Activated naive CD8-positive, alpha-beta T cell treated with anti-CD3 and anti-CD28 coated beads, Interleukin-2, amount 50 U/mL, for 16 hours (primary cell): Measurements from ENCODE around the gene MS4A10.
"Not testable (repeated sequence)": the region's sequence is repeated elsewhere in the genome, so short reads cannot be mapped to it uniquely, and the experiment has no call there.

Experiments used
- DNase-seq: peaks from one replicate; pipeline ENCODE4 v3.0.0-alpha.2; 2020; ENCODE audit warnings: low read depth, low spot score

The MS4A10 gene

GRCh38 chr11:60786811-60787567 lies 1.9 kb downstream of the MS4A10 start:
- DNase-seq = no peak

DNA sequence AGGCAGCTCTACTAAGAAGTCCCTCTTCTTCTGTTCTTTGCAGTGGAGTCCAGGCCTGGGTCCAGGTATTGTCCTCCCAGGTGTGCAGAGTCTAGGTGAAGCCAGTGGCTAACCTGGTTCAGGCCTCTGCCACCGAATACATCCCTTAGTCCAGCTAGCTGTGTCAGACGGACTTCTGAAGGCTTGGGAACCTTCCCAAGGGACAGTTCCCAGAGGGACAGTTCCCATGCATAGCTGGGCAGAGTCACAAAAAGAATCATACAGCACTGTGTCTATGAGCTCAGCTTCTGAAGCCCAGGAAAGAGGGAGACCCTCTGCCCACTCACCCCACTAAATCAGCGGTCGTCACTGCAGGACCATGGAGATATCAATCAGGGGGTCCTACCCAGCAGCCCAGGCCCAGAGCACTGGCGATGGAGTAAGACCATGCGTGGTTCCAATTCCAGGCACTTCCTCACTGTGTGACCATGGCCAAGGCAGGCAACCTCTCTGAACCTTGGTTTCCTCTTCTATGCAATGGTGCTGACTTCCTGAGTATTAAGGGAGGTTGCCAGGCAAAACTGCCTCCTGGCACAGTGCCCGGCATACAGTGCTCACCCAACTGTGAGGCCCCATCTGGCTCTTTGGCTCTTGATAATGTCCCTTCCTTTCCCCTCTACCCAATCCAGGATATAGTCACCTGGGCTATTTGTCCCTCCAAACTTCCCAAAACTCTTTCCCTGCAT lies 3.4 kb downstream of the MS4A10 start:
- DNase-seq = no peak

GRCh38 chr11:60790726-60791125 lies 5.6 kb downstream of the MS4A10 start:
- DNase-seq = no peak

DNA sequence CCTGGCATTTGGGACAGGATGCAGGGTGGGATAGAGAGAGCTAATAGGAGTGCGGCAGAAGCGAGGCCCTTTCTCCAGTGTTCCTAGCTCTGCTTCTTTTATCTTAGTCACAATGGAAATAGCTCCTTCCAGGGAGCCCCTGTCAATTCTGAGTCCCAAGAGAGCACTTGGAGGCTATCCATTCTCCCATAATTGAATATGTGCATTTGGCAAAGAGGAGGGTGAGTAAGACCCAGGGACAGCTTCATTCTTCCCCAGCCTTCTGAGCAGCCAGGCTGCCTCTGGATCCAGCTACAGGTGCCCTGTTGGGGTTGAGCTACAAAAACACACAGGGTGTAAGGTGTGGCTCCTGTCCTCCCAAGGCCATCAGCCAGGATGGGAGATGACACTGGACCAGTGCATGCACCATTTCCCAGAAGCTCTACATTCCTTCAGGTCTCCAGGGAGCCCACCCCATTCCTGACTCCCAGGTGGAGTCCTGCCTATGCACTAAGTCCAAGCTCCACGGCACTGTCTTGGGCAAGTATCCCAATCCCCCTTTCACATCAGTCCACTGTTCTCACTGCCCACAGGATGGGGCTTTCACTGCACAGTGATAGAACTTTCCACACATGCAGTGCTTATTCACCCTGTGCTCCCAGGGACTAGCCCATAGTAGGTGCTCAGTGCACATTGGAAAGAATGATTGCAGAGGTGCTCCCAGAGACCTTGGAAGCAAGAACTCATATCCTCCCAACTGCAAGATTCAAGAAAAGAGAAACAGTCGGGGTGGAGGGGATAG lies 6.2 kb downstream of the MS4A10 start:
- no peak for DNase-seq

DNA sequence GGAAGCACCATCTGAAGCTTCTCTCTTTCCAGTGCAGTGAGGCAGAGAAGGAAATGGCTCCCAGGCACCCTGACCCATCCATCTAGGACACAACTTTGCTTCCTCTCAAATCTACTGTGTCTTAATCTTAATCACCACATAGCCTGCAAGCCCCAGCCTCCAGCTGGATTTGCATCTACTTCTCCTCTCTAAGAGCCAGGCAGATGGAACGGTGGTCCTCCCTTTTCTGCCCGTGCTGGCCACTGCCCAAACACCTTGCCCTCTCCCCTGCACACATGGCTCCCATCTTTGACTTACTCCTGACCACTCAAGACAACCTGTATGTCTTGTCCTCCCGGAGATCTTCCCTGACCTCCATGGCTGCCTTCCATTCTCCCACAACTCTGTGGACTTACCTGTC lies 7.4 kb downstream of the MS4A10 start:
- DNase-seq = no peak

GRCh38 chr11:60795291-60795690 lies 10.2 kb downstream of the MS4A10 start:
- DNase-seq = no peak

DNA sequence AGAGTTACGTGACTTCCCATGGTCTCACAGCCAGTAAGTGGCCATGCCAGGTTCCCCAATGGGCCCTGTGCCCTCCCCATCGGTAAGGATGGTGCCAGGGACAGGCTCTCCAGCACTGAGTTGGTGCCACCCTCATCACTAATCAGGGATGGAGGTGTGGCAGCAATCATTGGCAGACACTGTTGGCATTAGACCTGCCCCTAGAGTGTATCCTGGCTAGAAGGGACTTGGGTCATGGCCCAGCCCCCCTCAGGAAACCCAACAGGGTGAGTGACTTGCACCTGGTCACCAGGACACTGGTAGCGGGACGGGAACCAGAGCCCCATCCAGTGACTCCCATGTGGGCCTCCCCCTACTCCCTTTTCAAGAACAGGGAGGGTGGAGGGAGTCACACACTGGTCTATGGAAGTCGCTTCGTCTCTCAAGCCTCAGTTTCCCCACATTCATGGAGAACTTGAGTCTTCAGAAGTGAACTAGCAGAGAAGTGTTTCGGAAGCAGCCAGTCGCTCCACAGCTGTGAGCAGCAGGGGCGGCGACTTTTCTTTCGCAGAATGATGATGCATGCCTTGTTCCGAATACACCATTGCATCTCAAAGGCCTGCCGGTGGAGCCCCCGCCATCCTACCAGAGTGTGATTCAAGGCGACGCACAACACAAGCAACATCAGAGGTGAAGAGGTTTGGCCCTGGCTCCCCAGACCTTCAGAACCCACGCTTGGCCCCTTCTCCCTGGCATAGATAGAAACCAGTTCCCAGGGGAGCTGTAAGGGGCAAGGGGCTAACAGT lies 12.9 kb downstream of the MS4A10 start:
- DNase-seq = no peak

DNA sequence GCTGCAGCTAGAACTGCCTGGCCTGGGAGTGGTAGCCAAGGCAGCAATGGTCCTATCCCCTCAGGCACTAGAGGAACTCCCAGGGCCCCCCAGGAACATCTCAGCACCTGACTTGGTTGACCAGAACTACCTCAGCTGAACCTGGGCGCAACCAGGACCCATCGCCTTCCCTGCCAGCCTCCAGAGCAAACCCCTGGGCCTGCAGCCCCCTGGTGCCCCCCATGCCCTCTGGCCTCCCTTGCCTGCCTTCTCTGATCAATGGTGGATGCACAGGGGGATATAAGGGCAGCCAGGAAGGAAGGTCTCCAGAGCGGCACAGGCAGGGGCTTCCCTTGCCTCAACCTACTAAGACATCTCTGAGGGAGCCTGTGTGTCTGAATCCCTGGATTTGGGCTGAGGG lies 13.5 kb downstream of the MS4A10 start:
- no peak for DNase-seq

GRCh38 chr11:60801194-60801593 lies 16.1 kb downstream of the MS4A10 start:
- no peak for DNase-seq

DNA sequence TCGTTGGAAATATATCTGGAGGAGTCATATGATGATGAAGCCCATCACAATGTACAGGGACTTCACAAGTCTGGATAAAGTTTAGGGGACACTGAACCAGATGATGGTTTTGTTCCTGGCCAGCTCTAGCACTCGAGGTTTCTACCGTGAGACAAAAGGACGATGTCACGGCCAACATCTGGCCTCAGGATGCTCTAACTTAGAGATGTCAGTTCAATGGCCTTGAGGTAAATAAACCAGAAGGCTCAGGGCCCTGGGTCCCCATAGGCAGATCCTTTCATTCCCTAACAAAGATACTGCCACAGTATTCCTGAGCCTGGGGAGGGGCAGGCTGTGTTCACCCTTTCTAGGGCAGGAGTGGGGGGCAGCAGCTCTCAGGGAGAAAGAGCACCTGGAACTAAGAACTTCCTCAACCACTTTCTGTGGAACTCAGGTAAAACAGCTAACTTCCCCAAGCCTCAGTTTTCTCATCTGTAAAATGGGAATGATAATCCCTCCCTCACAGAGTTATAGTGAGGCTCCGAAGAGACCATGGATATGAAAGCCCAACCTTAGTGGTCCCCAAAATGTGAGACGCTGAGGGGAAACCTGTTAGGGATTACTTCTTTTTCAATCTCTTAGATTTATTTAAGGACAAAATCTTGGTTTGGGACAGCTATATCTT lies 18.3 kb downstream of the MS4A10 start:
- no peak for DNase-seq

- no peak for DNase-seq
Measured at GRCh38 chr11:60809249-60809648, 24.1 kb downstream of the MS4A10 start.

GRCh38 chr11:60809691-60810090 lies 24.6 kb downstream of the MS4A10 start:
- DNase-seq = no peak

GRCh38 chr11:60810151-60810550 lies 25.0 kb downstream of the MS4A10 start:
- DNase-seq = no peak

DNA sequence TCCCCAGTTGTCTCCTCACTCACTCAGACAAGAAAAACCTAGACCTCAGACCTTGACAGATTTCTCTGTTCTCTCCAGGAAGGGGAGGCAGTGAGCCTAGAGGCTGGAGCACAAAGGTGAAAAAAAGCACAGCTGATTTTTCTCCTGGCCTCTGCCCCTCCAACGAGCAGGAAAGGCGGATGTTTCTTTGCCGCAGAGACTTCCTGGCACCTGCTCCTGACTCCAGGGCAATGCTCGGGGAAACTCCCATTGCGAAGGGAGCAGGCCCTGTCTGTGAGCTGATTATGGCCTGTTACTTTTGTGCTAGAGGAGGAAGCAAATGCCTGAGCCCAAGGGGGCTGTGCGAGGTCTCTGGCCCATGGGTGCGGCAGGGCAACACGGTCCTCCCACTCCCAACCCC lies 25.4 kb downstream of the MS4A10 start:
- DNase-seq = no peak

- DNase-seq = no peak
Measured at GRCh38 chr11:60813324-60813723, 28.2 kb downstream of the MS4A10 start.

DNA sequence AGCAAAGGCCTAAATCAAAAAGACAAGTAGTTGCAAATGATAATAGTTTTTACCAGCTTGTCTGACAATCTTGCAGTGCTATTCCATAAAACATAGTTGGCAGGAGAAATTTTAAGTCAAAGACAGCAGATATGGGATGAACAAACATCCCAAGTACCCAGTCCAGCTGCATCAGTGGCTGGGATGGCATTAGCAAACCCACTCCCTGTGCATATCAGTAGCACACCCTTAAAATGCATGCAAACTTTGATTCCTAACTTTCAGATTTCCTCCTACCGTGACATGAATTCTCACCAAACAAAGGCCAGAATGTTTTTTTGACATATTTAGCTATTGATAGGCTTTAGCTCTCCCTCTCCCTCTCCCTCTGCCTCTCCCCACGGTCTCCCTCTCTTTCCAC lies 29.0 kb downstream of the MS4A10 start:
- no peak for DNase-seq

GRCh38 chr11:60816590-60817157 lies 31.5 kb downstream of the MS4A10 start:
- no peak for DNase-seq

- DNase-seq = no peak
Measured at GRCh38 chr11:60818057-60818456, 32.9 kb downstream of the MS4A10 start.

GRCh38 chr11:60821827-60822599 lies 36.9 kb downstream of the MS4A10 start:
- no peak for DNase-seq

GRCh38 chr11:60823745-60824306 lies 38.7 kb downstream of the MS4A10 start:
- not testable (repeated sequence) for DNase-seq
